ENCODE data around the gene MEGF6.
A peak's percentile ranks its signal among the peaks of the same experiment; 100 is the strongest.

MEGF6 gene, protein sequence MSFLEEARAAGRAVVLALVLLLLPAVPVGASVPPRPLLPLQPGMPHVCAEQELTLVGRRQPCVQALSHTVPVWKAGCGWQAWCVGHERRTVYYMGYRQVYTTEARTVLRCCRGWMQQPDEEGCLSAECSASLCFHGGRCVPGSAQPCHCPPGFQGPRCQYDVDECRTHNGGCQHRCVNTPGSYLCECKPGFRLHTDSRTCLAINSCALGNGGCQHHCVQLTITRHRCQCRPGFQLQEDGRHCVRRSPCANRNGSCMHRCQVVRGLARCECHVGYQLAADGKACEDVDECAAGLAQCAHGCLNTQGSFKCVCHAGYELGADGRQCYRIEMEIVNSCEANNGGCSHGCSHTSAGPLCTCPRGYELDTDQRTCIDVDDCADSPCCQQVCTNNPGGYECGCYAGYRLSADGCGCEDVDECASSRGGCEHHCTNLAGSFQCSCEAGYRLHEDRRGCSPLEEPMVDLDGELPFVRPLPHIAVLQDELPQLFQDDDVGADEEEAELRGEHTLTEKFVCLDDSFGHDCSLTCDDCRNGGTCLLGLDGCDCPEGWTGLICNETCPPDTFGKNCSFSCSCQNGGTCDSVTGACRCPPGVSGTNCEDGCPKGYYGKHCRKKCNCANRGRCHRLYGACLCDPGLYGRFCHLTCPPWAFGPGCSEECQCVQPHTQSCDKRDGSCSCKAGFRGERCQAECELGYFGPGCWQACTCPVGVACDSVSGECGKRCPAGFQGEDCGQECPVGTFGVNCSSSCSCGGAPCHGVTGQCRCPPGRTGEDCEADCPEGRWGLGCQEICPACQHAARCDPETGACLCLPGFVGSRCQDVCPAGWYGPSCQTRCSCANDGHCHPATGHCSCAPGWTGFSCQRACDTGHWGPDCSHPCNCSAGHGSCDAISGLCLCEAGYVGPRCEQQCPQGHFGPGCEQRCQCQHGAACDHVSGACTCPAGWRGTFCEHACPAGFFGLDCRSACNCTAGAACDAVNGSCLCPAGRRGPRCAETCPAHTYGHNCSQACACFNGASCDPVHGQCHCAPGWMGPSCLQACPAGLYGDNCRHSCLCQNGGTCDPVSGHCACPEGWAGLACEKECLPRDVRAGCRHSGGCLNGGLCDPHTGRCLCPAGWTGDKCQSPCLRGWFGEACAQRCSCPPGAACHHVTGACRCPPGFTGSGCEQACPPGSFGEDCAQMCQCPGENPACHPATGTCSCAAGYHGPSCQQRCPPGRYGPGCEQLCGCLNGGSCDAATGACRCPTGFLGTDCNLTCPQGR (N-terminal part only)

DNA sequence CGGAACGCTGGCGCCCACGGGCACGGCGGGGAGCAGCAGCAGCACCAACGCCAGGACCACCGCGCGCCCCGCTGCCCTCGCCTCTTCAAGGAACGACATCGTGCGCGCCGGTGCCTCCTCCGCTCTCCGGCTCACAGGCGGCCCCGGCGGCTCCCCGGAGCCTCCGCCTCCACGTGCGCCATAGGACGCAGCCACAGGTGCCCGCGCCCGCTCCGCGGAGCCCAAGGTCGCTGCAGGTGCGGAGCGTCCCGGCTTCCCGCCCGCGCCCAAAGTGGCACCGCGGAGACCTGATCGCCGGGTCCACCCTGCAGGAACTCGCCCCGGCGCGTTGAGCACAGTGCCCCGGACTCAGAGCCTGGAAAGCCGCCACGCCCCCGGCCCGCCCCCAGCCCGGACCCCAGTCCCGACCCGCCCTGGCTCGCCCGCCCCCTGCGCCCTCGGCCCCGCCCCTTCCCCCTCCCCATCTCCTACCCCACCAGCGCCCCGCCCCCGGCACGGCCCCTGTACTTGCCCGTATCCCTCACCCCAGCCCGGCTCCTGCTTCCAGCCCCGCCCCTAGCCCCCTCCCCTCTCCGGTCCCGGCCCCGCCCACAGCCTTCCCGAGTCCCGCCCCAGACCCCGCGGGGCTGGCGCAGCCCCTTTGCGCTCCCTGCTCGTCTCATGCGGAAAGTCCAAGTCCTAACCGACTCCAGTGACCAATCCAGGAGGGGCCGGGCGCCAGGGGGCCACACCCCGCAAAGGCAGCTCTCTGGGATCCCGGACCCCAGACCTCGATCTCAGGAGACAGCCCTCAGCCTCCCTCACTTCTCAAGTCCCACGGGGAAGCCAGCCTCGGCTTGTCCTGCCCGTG, at the start of gene MEGF6:
TSS of gene MEGF6 (minus strand) at position 339 of the 850 bp plus-strand sequence. CDS start at position 99, 240 bp downstream.
- DNase-seq = peak; percentile 43

- no peak for DNase-seq
Measured at GRCh38 chr1:3660704-3661103, 49.4 kb upstream of the MEGF6 start.

- no peak for DNase-seq
Measured at GRCh38 chr1:3659093-3659492, 47.8 kb upstream of the MEGF6 start.

DNA sequence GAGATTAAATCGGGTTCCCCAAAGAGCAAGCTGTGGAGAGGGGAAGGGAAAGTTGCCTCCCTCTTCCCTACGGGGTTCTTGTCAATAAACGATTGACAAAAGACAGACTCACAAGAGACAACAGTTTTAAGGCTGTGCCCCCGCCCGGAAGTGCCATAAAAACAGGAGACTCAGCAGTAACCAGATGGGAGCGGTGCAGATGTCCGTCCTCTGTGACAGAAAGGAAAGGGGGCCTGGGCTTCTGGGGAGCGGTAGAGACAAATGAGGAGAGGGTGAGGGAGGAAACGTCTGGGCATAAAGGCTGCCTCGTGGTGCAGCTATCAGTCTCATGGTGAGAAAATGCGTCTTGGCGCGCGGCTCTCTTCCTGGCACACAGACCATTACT, 46.9 kb upstream of the MEGF6 start:
- peak; percentile 28 for DNase-seq

GRCh38 chr1:3657578-3658230, 46.4 kb upstream of the MEGF6 start:
- DNase-seq = no peak

DNA sequence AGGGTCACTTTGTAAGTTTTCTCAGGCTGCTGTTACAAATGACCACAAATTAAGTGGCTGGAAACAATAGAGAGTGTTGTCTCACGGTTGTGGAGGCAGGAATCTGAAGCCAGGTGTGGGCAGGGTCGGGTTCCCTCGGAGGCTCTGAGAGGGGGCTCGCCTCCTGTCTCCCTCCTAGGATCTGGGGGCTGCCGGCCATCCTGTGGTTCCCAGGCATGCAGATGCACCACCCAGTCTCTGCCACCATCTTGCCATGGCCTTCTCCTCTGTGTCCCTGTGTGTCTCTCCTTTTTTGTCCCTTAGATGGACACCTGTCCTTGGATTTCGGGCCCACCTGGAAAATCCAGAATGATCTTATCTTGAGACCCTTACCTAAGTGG, 45.8 kb upstream of the MEGF6 start:
- no peak for DNase-seq

DNA sequence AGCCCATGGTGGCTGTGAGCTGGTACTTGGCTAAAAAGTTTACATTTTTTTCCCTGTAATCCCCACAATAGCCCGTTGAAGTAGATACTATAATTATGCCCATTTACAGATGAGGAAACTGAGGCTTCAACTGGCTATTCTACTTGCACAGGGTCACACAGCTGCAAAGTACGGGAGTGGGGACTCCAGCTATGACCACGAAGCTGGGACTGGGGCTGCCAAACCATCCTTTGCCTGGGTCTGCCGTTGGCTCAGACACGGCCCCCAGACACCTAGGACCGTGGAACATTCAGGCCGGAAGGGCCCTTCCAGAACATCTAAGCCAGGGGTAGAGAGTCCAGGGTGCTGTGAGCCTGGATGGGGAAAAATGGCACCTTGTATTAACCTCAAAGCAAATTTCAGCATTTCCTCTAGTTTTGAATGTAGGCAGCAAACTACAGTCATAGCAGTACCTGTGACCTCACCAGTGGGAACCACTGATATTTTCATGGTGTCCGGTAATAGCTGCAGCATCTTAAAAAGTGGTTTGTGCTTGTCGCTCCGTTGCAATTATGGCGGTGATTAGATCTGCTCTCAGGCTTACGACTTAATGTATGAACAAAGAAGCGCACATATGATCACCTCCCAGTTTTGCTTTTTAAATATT, 45.3 kb upstream of the MEGF6 start:
- DNase-seq = no peak

GRCh38 chr1:3654549-3655281, 43.4 kb upstream of the MEGF6 start:
- no peak for DNase-seq

GRCh38 chr1:3653286-3653618, 41.9 kb upstream of the MEGF6 start:
- no peak for DNase-seq

GRCh38 chr1:3652548-3653285, 41.4 kb upstream of the MEGF6 start:
- DNase-seq = peak; percentile 56

DNA sequence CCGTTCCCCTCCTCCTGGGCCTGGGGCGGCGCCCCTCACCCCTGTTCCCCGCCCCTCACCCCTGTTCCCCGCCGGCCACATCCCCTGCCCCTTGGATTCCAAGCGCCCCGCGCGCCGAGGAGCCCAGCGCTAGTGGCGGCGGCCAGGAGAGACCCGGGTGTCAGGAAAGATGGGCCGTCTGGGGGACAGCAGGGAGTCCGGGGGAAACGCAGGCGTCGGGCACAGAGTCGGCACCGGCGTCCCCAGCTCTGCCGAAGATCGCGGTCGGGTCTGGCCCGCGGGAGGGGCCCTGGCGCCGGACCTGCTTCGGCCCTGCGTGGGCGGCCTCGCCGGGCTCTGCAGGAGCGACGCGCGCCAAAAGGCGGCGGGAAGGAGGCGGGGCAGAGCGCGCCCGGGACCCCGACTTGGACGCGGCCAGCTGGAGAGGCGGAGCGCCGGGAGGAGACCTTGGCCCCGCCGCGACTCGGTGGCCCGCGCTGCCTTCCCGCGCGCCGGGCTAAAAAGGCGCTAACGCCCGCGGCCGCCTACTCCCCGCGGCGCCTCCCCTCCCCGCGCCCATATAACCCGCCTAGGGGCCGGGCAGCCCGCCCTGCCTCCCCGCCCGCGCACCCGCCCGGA, 40.7 kb upstream of the MEGF6 start, which contains the start of gene TP73:
TSS of gene TP73 (plus strand) at position 587 of the 618 bp plus-strand sequence. CDS start 29,850 bp downstream, outside the sequence.
- peak; percentile 62 for DNase-seq

- DNase-seq = no peak
Measured at GRCh38 chr1:3651026-3651929, 40.0 kb upstream of the MEGF6 start.

DNA sequence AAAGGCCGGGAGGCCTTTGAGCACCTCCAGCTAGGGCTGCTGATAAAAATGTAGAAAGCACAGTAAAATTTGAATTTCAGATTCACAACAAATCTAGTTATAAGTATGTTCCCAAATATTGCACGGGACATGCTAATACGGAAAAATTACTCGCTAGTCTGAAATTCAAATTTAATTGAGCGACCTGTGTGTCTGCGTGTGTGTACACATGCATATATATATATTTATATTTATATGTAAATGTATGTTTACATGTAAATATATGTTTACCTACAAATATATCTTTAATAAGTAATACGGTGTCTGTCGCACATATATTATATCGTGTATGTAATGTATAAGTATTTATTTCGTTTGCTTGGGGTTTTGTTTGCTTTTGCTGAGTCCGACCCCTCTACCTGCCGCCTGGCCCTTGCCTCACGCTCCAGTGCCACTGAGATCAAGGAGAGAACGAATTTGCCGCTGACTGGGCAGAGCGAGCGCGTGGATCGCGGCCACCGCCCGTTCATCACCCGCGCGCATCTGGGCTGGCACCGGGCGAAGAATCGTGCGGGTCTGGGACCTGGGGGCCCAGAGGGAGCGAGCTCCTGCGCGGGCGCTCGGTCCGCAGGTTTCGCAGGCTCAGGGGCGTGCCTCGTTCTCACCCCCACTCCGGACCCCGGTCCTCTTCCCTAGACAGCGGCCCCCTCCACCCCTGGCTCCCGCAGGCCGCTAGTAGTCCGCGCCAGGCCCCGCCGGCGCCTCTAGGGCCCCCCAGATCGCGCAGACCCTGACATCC, 39.1 kb upstream of the MEGF6 start:
- no peak for DNase-seq

DNA sequence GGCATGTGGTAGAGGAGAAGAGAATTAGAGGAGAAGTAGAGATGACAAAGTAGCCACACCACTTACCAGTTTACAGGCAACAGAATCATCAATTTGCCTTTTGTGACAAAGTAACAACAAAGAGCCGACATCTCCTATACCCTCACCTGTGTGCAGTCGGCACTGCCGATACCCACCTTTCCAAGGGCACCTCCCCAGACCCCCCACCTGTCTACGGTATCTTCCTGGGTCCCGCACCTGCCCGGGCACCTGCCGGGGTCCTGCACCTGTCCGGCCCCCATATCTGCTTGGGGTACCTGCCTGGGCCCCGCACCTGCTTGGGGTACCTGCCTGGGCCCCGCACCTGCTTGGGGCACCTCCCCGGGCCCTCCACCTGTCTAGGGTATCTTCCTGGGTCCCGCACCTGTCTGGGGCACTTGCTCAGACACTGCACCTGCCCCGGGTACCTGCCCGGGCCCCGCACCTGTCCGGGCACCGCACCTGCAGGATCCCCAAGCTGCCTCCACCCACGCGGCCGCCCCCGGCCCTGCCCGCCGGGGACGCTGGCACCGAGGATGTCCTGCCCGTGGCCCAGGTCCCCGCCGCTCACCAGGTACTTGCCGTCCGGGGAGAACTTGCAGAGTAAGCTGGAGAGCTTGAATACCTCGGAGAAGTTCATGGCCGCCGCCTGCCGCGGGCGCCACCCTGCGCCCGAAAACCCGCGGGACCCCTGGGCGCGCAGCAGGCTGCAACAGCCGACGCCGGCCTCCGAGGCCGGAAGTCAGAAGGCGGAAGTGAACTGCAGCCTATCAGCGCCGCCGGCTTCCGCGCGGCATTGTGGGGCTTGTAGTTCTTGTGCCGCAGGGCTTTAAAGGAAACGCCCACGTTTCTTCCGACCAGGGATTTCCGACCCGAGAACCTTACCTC, 38.3 kb upstream of the MEGF6 start, which contains the start of gene WRAP73:
TSS of gene WRAP73 (minus strand) at position 762 of the 906 bp plus-strand sequence. CDS start at position 658, 104 bp downstream.
- DNase-seq = peak; percentile 87

DNA sequence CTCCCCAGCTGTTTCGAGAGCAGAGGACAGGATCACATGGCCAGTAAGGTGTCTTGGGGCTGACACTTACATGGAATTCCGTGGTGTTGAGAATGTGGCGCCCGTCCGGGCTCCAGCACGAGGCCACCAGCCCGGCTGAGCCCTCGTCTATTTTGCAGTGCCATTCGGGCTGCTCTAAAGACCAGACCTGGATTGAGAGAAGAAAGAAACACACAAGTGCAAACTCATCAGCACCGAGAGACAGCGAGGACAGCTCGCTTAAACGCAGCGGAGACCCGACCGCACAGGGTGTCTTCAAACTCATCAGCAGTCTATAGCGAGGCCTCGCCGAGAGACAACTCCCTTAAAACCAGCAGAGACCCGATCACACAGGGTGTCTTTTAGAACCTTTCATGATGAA, 35.3 kb upstream of the MEGF6 start:
- no peak for DNase-seq
